DMS 273 (cell line): ENCODE data around the gene RNF43.
A peak's percentile ranks its signal among the peaks of the same experiment; 100 is the strongest.

Experiments
- DNase-seq: peaks from one replicate; lab custom pipeline; 2025; ENCODE audit not compliant: unreplicated experiment; lab: John Stamatoyannopoulos, UW

RNF43 gene

DNA sequence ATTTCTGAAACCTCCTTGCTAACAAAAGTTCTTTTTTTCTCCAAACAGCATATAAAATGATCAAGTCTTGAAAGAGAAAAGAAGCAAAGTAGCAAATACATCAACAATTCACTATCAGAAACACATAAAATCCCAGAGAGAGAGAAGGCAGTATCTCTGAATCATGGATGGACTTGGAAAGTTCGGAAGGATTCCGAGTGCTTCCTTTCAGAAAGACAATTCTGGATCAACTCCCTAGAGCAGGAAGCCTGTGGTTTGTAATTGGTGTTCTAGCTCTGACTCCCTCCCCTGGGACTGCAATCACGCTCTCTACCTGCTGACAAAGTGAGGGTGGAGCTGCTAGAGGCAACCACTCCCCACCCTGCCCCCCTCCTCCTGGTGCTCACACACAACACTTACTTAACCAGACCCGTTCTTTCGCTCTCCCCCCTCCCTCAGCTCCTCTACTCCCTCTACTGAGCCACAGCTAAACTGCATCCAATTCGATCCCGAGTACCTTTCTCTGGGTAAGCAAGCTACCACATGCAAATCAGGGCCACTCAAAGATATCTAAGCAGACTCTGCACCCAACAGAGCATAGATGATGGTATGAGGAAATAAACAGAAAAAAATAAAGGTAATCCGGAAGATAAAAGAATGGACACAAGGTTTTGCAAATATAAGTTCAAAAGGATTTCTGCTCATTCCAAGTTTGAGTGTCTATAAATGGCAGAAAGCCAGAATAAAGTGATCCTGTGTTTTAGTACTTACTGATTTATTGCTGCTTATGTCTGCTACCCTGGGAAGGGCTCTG is at the start of gene RNF43:
RNF43 (minus strand) TSS at position 235 of the 793 bp plus-strand sequence. CDS start 1,957 bp downstream, outside the sequence.
- peak; percentile 92 for DNase-seq

GRCh38 chr17:58455491-58455890 is 38.2 kb upstream of the RNF43 start:
- no peak for DNase-seq

- no peak for DNase-seq
These were observed 35.4 kb upstream of the RNF43 start for GRCh38 chr17:58452738-58453137.

GRCh38 chr17:58447039-58447975 is 30.0 kb upstream of the RNF43 start:
- DNase-seq = peak; percentile 91

- DNase-seq = no peak
These were observed 28.8 kb upstream of the RNF43 start for GRCh38 chr17:58446086-58446485.

GRCh38 chr17:58436805-58437239 is 19.5 kb upstream of the RNF43 start:
- DNase-seq = no peak

- DNase-seq = no peak
These were observed 18.9 kb upstream of the RNF43 start for GRCh38 chr17:58436245-58436644.

DNA sequence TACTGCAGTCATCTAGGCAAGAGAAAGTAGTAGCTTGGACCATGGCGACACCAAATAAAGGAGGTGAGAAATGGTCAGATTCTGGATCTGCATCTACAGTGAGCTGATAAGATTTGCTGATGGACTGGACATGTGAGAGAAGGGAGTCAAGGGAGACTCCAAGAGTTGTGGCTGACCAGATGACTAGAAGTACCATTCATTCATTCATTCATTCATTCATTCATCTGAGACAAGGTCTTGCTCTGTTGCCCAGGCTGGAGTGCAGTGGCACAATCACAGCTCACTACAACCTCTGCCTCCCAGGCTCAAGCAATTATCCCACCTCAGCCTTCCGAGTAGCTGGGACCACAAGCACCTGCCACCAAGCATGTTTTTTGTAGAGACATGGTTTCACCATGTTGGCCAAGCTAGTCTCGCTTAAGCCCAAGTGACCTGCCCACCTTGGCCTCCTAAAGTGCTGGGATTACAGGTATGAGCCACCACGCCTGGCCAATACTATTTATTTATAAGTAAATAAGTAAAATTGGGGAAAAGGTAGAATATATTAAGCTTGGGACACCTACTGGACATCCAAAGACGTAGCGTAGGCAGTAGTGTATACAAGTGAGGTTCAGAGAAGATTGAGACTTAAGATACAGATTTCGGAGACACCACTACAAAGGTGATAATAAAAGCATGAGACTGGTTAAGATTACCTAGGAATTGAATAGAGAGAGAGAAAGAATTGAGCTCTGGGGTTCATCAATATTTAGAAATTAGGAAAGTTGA is 15.7 kb upstream of the RNF43 start:
- DNase-seq = no peak

GRCh38 chr17:58427807-58428206 is 10.5 kb upstream of the RNF43 start:
- DNase-seq = no peak

DNA sequence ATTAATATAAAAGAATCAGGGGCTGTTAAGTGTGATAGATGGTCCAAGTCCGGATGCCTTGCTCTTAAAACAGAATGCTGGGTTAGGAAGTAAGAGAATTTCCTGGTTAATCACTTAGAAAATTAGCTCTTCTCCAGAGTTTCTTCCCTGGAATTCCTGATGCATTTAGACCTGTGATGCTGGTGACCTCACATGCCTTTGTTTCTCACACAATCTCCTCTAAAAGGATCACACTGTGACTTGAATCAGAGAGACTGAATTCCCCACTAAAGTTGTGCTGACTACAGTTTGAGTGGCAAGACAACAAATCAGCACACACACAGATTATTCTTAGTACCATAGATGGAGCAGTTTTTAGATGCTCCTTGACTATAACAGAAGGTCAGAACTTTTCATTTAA is 4.4 kb upstream of the RNF43 start:
- no peak for DNase-seq

DNA sequence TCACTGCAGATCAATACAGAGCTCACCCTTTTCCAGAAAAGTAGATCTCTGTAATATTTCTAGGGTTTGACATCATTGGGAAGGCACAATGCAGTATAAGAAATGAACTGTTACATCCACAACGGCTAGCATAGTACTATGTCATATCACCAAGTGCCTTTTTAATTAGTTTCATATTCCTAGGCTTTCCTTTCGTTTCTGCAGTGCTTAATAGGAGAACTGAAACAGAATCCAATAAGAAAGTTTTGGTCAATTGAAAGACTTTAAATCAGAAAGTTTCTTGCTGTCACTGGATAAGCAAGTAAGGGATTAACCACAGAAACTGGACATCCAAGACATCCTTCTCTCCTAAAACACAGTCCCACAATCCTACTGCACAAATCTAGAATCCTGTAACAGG is 3.5 kb upstream of the RNF43 start:
- DNase-seq = no peak

DNA sequence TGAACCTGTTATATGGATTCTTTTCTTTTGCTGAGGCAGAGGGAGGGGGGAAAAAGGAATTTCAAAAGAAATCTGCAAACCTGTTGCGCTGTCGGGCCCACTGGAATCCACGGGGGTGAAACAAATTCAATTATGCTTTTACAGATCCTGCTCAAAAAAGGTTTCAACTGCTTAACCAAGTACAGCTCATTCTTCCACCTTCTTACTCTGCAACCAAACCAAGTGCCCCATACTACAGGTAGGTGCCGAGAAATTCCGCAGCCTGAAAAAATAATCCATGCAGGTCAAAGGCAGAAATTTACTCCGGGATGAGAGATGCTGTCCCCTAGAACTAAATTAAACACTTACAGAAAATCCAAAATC is 416 bp downstream of the RNF43 start:
- DNase-seq = no peak

GRCh38 chr17:58416396-58416795 is 938 bp downstream of the RNF43 start:
- no peak for DNase-seq

DNA sequence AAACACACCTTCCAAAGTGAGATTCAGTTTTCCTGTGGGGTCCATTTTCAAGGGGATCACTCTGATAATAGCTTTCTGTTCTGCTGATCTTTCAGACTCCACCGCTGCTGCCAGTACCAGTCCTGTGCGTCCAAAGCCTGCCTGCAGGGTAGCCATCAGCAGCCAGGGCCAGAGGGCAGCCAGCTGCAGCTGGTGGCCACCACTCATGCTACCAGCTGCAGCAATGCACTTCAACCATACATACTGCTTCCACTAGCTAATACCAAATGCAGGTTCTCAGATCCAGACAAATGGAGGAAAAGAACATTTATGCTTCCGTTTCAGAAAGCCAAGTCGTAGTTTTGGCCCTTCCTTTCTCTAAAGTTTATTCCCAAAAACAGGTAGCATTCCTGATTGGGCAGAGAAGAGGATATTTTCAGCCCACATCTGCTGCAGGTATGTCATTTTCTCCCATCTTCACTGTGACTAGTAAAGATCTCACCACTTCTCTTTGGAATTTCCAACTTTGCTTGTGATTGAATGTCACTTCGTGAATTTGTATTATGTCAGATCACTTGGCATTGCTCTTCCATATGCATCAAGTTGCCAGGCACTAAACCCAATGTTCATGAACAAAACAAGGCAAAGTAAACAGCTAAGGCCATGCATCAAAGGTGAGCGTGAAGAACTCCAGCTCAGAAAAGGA is 1.8 kb downstream of the RNF43 start:
- no peak for DNase-seq

GRCh38 chr17:58414596-58414997 is 2.7 kb downstream of the RNF43 start:
- DNase-seq = no peak

DNA sequence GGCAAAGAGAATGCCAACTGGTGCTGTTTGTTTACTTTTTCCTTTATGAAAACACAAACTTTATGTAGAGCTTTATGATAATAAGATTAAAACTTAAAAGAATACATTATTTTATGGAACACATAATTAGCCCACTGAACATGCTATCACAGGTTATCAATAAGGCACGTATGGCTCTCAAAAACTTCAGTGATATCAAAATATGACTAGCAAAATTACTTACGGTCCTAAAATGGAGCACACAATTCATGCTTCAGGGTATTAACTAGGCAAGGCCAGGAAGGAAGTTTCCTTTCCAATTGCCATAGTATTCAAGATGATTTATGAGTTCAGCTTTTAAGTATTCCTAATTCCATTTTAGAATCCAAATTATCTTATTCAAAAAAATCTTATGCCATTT is 3.6 kb downstream of the RNF43 start:
- DNase-seq = no peak

- DNase-seq = no peak
These were observed 4.3 kb downstream of the RNF43 start for GRCh38 chr17:58412961-58413586.

DNA sequence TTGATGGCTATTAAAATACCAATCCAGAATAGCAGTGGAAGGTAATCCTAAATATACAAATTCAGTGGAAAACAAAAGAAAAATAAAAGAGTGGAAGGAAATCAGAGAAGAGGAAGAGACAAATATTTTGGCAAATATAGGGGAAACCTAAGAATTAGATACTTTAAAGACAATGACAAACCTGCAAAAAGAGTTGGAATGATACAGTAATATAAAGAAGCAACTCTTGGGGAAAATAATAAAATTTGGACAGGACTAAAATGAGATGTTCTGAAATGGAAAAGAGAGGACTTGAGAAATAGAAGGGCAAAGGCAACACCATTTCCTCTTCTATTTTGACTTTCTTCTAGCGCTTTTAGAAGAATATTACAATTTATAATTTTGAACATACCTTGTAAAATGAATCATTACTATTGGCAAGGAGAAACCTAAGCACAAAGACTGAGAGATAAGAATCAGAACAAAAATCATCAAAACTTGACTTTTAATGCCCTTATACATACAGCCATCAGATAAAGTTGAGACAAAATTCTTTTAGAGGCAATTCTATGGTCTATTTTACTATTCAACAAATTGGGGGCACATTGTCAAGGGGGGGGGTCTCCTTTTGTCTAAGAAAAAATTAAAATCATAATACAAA is 5.2 kb downstream of the RNF43 start:
- no peak for DNase-seq

- no peak for DNase-seq
These were observed 5.9 kb downstream of the RNF43 start for GRCh38 chr17:58411408-58411894.
